Measurements from ENCODE around the gene KIAA0825.

DNA sequence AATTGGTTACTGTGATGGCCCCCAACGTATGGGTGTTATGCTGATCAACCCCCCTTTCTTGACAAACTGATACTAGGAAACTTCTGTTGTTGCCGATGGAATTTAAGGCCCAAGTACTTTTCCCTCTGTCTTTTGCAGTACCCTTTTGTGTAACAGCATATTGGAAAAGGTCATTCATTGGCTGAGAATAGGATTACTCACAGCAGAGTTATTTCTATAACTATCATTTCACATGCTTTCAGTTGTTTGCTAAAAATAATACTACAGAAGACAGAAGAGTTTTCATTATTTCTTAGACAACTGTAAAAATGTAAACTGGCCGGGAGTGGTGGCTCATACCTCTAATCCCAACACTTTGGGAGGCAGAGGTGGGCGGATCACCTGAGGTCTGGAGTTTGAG is 329.5 kb downstream of the KIAA0825 start:
- TF ChIP-seq EZH2phosphoT487 (IDR thresholded peaks at IDR 0.05; ENCODE audit: insufficient read depth, low read depth) (no peak), EZH2 (IDR thresholded peaks at IDR 0.05; ENCODE audit: insufficient read depth, poor library complexity, severe bottlenecking) (no peak)
